Urinary bladder (tissue), 4 donors: ENCODE data around the gene USE1. TPM values are rescaled to one million over a fixed set of nuclear protein-coding genes. Genes with fewer than 3 reads are reported as not detected.

Source experiments
- DNase-seq: peaks from one replicate; pipeline ENCODE4 v3.0.0-alpha.2; 2015; ENCODE audit errors: extremely low spot score
- H3K27ac ChIP-seq: one replicate; pipeline ENCODE4 v1.5.1; 2013; ENCODE audit warnings: low read depth, mild to moderate bottlenecking, moderate library complexity
- H3K36me3 ChIP-seq: one replicate; pipeline ENCODE4 v1.6.1; 2013; ENCODE audit warnings: mild to moderate bottlenecking, moderate library complexity; ENCODE audit not compliant: insufficient read depth
- H3K4me1 ChIP-seq: one replicate; pipeline ENCODE4 v1.6.1; 2013; ENCODE audit warnings: mild to moderate bottlenecking, moderate library complexity; ENCODE audit not compliant: insufficient read depth
- H3K4me3 ChIP-seq: one replicate; pipeline ENCODE4 v1.5.1; 2013; ENCODE audit warnings: low read depth, low read length
- WGBS: extraction: QIAGEN DNeasy Blood & Tissue Kit; methylation state at CpG from one replicate; pipeline ENCODE4 v1.1.7; 2013; 5-methylcytosine and 5-hydroxymethylcytosine counted together
- polyA plus RNA-seq: library from polyadenylated mRNA; stranded (reverse); fragments of 200-250 nt; gene quantifications from one replicate; pipeline ENCODE4 v1.2.3, GENCODE V29; 2013
- total RNA-seq: library from RNA; depleted of rRNA; stranded (reverse); fragments of >200 nt; gene quantifications from one replicate; pipeline ENCODE4 v1.2.3, GENCODE V29; 2014
- donor health status: healthy with polysubstance abuse.
- donor health status: healthy.

Gene USE1
- total and polyA plus RNA-seq, 2 donors = 10.9 to 39.8 TPM

- Histone ChIP-seq H3K4me1 (no peaks in the 10 kb centered on the region), H3K27ac (peak within 1 kb of the TSS; percentile 87), H3K36me3 (no peaks in the 10 kb centered on the region), H3K4me3 (peak within 1 kb of the TSS; percentile 90)
- DNase-seq = no peak
- WGBS = under 1% methylated on average over 72 of the region's 72 CpGs
Measured at GRCh38 chr19:17245535-17245984, 30.4 kb downstream of the USE1 start, which contains the start of gene NR2F6. TSS of gene NR2F6 (minus strand) at chr19:17245919. CDS start at chr19:17245220, 699 bp downstream.

GRCh38 chr19:17246681-17247425, 31.7 kb downstream of the USE1 start:
- 17% methylated on average over 21 of the region's 21 CpGs for WGBS
- H3K4me1 ChIP-seq = no peaks in the 10 kb centered on the region

GRCh38 chr19:17248011-17248776, 33.0 kb downstream of the USE1 start:
- Histone ChIP-seq H3K4me3 (no peak overlapping the region), H3K27ac (no peak overlapping the region), H3K4me1 (no peaks in the 10 kb centered on the region), H3K36me3 (no peaks in the 10 kb centered on the region)
- DNase-seq = no peak
- WGBS = 72% methylated on average over 21 of the region's 21 CpGs

More at GRCh38 chr19:17246681-17247425, 31.7 kb downstream of the USE1 start:
- H3K4me3 ChIP-seq = peak overlapping the region; percentile 90
- H3K27ac ChIP-seq = peak overlapping the region; percentile 80
- DNase-seq = no peak
- H3K36me3 ChIP-seq = no peaks in the 10 kb centered on the region

- Histone ChIP-seq H3K36me3 (no peaks in the 10 kb centered on the region), H3K4me1 (no peaks in the 10 kb centered on the region), H3K4me3 (no peak overlapping the region), H3K27ac (no peak overlapping the region)
- 86% methylated on average over 15 of the region's 15 CpGs for WGBS
- DNase-seq = no peak
Measured at GRCh38 chr19:17249887-17250548, 34.9 kb downstream of the USE1 start.

GRCh38 chr19:17254636-17255035, 39.5 kb downstream of the USE1 start:
- Histone ChIP-seq H3K4me1 (no peaks in the 10 kb centered on the region), H3K36me3 (no peaks in the 10 kb centered on the region), H3K27ac (no peak overlapping the region), H3K4me3 (no peak overlapping the region)
- WGBS = 86% methylated on average over 10 of the region's 10 CpGs
- no peak for DNase-seq

GRCh38 chr19:17255150-17255621, 40.0 kb downstream of the USE1 start:
- Histone ChIP-seq H3K4me3 (no peak overlapping the region), H3K27ac (no peak overlapping the region), H3K4me1 (no peaks in the 10 kb centered on the region), H3K36me3 (no peaks in the 10 kb centered on the region)
- 72% methylated on average over 18 of the region's 18 CpGs for WGBS
- no peak for DNase-seq

- Histone ChIP-seq H3K27ac (no peak overlapping the region), H3K4me1 (no peaks in the 10 kb centered on the region), H3K4me3 (no peak overlapping the region), H3K36me3 (no peaks in the 10 kb centered on the region)
- no peak for DNase-seq
- WGBS = 81% methylated on average over 3 of the region's 3 CpGs
Measured at GRCh38 chr19:17256130-17256529, 41.0 kb downstream of the USE1 start.

- no peak overlapping the region for H3K4me3 ChIP-seq
- H3K36me3 ChIP-seq = no peaks in the 10 kb centered on the region
- no peak for DNase-seq
- no peak overlapping the region for H3K27ac ChIP-seq
- no peaks in the 10 kb centered on the region for H3K4me1 ChIP-seq
- 90% methylated on average over 9 of the region's 9 CpGs for WGBS
Measured at GRCh38 chr19:17259118-17259780, 44.1 kb downstream of the USE1 start.

GRCh38 chr19:17259934-17260333, 44.8 kb downstream of the USE1 start:
- Histone ChIP-seq H3K27ac (no peak overlapping the region), H3K4me3 (no peak overlapping the region), H3K4me1 (no peaks in the 10 kb centered on the region), H3K36me3 (no peaks in the 10 kb centered on the region)
- WGBS = 43% methylated on average over 1 of the region's 1 CpG
- DNase-seq = no peak

GRCh38 chr19:17260842-17261325, 45.7 kb downstream of the USE1 start:
- no peak for DNase-seq
- Histone ChIP-seq H3K27ac (no peak overlapping the region), H3K36me3 (no peaks in the 10 kb centered on the region), H3K4me3 (no peak overlapping the region), H3K4me1 (no peaks in the 10 kb centered on the region)
- 23% methylated on average over 15 of the region's 15 CpGs for WGBS

- Histone ChIP-seq H3K27ac (no peak overlapping the region), H3K36me3 (no peaks in the 10 kb centered on the region), H3K4me1 (no peaks in the 10 kb centered on the region), H3K4me3 (no peak overlapping the region)
- 63% methylated on average over 16 of the region's 16 CpGs for WGBS
- DNase-seq = no peak
Measured at GRCh38 chr19:17262557-17262956, 47.4 kb downstream of the USE1 start.

- no peak overlapping the region for H3K27ac ChIP-seq
- 85% methylated on average over 23 of the region's 23 CpGs for WGBS
Measured at GRCh38 chr19:17263712-17264640, 48.8 kb downstream of the USE1 start.

More at GRCh38 chr19:17263712-17264640, 48.8 kb downstream of the USE1 start:
- Histone ChIP-seq H3K36me3 (no peaks in the 10 kb centered on the region), H3K4me1 (peaks cover 2% of the 10 kb centered on the region), H3K4me3 (peak overlapping the region; percentile 2)
- no peak for DNase-seq
